Cardiac fibroblast (primary cell): ENCODE results near the gene LEMD2.
A peak's percentile ranks its signal among the peaks of the same experiment; 100 is the strongest.

Experiments used
- DNase-seq, 2 donors: peaks; one replicate each; pipeline versions ENCODE4 v3.0.0 to v3.0.0-alpha.2; 2010; ENCODE audit warnings: low read depth in 2 of 2
- H3K4me3 ChIP-seq, 2 donors: replicated peaks in 1 of 2; 1 replicate in 1 of 2; 2 replicates in 1 of 2; pipeline ENCODE4 v1.5.1; 2011; ENCODE audit warnings: low read depth in 2 of 2, low read length in 2 of 2, mild to moderate bottlenecking in 2 of 2, moderate library complexity in 1 of 2
- TF ChIP-seq, protein P1 (sequence below): IDR thresholded peaks from one replicate; pipeline ENCODE4 v1.5.1; 2011; ENCODE audit warnings: low read depth, mild to moderate bottlenecking, low read length, inconsistent platforms

Gene LEMD2

DNA sequence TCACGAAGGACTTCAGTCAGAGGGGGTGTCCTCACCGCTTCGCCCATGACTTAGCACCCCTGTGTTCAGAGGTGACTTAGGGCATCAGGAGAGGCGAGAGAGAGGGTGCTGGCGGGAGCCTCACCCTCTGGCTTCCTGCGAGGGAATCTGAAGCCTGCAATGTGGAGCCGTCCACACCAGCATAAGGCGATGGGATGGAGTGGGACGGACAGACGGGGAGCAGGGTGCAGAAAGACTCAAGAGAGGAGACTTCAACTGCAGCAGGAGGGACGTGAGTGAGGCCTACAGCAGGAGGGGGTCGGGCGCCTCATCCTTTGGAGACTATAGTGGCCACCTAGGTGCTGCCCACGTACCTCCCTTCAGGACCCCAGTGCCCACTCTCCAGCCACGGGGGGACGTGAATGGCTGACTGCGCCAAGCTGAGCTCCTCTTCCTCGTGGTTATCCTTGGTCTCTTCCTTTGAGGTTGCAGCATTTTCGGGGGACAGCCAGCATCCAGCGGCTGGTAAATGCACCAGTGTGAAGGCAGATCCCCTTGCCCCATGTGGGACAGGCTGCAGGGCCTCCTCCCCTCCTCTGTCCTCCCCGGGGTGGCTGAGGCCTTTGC is 41.8 kb upstream of the LEMD2 start:
- no peak overlapping the region for H3K4me3 ChIP-seq
- peak in 1 of 2 donors; percentile 17 for DNase-seq
- TF ChIP-seq, protein P1, sequence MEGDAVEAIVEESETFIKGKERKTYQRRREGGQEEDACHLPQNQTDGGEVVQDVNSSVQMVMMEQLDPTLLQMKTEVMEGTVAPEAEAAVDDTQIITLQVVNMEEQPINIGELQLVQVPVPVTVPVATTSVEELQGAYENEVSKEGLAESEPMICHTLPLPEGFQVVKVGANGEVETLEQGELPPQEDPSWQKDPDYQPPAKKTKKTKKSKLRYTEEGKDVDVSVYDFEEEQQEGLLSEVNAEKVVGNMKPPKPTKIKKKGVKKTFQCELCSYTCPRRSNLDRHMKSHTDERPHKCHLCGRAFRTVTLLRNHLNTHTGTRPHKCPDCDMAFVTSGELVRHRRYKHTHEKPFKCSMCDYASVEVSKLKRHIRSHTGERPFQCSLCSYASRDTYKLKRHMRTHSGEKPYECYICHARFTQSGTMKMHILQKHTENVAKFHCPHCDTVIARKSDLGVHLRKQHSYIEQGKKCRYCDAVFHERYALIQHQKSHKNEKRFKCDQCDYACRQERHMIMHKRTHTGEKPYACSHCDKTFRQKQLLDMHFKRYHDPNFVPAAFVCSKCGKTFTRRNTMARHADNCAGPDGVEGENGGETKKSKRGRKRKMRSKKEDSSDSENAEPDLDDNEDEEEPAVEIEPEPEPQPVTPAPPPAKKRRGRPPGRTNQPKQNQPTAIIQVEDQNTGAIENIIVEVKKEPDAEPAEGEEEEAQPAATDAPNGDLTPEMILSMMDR: no peak

DNA sequence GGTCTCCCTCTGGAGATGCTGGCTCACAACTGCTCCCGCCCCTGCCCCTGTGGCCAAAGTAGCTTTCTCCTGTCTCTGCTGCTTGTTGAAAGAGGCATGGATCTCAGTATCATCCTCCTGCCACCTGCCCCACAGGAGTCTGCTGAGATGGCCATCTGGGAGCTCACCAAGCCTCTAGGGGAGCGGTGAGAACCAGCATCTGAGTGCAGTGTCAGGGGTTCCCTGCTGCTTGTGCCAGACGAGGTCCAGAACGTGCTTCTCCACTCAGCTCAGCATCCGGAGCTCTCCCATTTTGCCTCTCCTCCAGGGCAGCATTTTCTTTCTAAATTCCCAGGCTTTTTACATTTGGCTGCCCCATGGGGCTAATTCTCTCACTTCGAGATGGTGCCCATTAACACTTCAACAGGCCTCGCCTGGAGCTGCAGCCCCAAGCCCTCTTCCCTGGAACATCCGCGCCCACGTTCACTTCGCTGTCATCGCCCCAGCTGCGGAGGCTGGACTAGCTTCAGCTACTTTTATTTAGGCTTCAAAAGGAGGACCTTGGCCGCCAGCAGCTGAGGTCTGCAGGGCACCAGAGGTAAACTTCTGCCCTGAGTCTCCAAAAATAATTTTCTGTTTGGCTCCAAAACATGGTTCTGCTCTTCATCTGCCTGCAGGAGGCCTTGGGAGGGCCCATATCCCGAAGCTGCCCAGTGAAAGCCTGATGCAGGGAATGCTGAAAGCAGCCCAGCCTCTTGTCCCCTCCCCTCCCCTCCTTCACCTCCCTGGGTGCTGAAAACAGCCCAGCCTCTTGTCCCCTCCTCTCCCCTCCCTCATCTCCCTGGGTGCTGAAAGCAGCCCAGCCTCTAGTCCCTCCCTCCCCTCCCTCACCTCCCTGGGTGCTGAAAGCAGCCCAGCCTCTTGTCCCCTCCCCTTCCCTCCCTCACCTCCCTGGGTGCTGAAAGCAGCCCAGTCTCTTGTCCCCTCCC is 40.1 kb upstream of the LEMD2 start:
- peak in 1 of 2 donors; percentile 19 for DNase-seq
- H3K4me3 ChIP-seq: no peak overlapping the region
- TF ChIP-seq, protein P1: no peak

DNA sequence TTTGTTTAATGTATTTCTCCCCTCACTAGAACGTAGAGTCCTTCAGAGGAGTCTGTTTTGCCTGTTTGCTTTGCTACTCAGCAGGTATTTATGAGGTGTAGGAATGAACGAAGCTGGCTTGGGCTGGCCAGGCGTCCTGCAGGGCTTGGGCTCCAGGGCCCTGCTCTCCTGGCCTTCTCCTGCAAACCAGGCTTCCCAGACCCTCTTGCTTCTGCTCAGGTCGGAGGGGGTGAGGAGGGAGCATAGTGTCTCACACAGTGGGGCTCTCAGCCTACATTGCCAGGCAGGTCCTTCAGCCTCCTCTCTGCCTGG is 39.5 kb upstream of the LEMD2 start:
- H3K4me3 ChIP-seq: no peak overlapping the region
- no peak for DNase-seq
- TF ChIP-seq, protein P1: no peak

DNA sequence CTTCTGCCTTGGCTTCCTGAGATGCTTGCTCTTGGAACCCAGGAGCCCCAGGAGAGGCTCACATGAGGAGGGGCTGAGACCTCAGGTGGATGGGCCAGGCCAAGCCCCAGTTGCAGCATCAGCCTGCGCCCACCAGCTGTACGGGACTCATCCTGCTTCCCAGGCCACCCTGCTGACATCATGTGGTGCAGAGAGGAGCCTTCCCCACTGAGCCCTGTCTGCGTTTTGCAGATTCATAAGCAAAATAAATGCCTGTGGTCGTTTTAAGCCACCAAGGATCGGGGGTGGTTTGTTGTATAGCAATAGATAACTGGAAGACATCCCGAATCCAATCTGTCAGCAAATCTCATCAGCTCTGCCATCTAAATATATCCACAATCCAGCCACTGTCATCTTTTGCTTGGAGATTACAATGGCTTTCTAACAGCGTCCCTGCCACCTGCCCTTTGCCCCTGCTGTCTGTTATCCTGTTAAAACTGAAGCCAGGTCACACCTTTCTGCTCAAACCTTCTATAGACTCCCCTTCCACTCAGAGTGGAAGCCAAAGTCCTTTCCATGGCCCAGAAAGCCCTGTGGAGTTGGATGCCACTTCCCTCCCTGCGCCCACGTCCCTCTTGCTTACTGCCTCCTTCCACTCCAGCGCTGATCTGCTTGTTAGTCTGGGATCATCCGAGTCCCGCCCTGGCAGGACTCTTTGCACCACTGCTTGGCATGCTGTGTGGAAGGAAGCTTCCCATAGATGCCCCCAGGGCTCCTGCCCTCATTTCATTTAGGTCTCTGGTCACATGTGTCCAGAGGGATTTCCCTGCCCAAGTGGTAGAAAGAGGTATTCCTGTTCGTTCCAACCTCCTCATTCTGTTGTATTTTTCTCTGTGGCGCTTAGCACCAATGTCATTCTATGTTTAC is 38.9 kb upstream of the LEMD2 start:
- no peak for DNase-seq
- H3K4me3 ChIP-seq: no peak overlapping the region
- TF ChIP-seq, protein P1: no peak

DNA sequence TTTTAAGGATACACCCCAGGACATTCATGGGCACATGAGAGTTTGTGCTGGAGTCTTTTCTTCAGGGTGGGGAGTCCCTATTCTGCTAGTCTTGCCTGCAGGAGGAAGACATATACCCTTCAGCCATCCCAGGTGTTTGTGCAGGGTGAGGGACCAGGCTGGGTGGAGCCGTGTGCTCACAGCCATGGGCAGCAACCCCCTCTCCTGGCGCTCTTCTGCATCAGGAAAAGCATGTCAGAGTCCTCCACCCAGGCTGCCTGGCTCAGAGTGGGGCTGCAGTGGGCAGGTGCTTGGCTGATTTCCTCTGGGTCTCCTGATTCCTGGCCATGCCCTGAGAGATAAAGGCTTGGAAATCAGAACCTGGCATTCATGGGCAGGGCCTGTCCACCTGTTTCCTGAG is 37.6 kb upstream of the LEMD2 start:
- H3K4me3 ChIP-seq: no peak overlapping the region
- TF ChIP-seq, protein P1: no peak
- DNase-seq: no peak

DNA sequence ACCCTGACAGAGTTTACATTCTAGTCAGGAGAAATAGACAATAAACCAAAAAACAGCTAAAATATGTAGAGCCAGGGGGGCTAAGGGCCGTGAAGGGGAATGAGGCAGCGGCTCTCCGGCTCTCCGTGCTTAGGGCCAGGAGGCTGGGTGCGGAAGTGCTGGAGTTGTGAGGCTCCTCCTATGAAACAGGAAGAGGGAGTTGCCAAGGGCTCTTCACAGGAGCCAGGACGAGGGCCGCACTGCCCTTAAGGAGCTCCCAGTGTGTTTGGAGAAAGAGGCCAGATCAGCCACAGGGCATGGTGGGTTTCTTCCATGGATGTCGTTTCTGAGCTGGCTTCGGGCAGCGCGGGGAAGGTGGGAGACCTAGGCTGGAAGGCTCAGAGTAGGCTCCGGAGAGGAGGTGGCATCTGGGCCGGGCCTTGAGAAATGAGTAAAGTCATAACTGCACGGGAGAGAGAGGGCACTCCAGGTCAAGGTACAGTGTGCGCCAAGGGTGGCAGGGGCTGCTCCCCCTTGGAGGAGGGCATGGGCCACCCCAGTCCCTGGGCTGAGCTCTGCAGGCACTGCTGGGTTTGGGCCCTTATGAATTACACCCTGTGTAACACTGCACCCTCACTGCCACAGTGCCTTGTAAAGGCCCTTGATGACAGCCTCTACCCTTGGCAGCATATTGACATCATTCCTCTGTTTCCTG is 35.7 kb upstream of the LEMD2 start:
- TF ChIP-seq, protein P1: no peak
- DNase-seq: peak; percentile 59 to 77
- H3K4me3 ChIP-seq: no peak overlapping the region
